ENCODE results near the gene PATE3.

PATE3 gene, protein sequence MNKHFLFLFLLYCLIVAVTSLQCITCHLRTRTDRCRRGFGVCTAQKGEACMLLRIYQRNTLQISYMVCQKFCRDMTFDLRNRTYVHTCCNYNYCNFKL

DNA sequence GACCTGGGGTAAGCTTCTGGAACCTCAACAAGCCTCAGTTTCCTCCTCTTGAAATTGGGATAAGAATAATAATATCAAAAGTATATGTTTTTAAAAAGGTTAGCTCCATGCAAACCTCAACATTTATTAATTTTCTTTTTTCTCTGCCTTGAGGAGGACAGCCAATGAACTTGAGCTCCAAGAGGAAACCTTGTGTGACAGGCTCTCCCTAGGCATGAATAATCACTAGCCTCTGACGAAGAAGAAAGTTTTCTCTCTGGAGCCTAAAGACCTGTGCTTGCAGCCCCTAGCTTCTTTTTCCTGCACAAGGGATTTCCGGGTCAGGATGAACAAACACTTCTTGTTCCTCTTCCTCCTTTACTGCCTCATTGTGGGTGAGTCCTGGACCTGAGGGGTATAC, at the start of gene PATE3:
PATE3 (plus strand) TSS at position 301 of the 400 bp plus-strand sequence; CDS start at position 326, 25 bp downstream.
- DNase-seq (ENCODE audit: low spot score) = no peak

DNA sequence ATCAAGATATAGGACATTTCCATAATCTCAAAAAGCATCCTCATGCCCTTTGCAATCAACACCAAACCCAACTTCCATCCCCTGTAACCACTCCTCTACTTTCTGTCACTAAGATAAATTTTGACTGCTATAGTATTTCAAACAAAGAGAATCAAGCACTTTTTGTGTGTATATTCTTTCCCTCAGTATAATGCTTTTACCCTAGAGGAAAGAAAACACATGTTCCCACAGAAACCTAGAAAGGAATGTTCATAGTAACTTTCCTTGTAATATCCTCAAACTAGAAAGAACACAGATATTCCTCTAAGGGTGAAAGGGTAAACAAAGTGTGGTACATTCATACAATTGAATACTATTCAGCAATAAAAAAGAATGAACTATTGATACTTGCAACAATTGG, 47.3 kb upstream of the PATE3 start:
- no peak for DNase-seq (ENCODE audit: low spot score)

DNA sequence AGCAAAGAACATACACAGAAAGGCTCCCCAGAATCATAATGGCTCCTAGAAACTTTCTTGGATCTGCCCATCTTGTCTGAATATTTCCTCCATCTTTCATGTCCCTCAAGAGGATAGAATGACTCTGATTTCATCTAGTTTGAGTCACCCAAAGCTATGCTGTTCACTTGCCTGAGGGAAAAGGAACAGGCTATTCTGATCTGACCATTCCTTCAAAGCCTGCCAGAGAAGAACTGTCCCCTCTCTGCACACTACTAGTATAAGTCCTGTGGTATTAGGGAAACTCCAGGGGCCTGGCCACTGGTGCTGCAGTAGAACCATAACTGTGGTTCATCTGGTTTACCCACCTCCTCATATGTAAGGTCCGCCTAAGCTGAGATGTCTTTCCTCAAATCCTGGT, 44.2 kb upstream of the PATE3 start:
- DNase-seq (ENCODE audit: low spot score) = no peak

DNA sequence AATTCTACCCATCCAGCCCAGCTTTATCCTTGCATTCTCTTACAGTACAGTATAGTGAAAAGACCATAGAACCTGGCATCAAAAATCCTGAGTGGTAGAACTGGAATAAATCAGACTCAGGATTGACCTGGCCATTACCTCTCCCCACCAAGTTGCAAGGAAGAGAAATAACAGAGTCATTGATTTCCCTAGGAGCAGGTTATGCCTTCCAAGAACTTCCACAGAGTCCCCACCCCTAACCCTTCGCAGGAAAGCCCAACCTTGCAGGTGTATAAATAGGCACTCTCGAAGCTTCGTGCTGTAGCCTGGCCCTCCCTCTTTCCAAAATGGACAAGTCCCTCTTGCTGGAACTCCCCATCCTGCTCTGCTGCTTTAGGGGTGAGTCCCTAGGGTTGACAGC, 41.9 kb upstream of the PATE3 start, which contains the start of gene PATE1:
PATE1 (plus strand) TSS at position 301 of the 400 bp plus-strand sequence; CDS start at position 327, 26 bp downstream.
- no peak for DNase-seq (ENCODE audit: low spot score)

DNA sequence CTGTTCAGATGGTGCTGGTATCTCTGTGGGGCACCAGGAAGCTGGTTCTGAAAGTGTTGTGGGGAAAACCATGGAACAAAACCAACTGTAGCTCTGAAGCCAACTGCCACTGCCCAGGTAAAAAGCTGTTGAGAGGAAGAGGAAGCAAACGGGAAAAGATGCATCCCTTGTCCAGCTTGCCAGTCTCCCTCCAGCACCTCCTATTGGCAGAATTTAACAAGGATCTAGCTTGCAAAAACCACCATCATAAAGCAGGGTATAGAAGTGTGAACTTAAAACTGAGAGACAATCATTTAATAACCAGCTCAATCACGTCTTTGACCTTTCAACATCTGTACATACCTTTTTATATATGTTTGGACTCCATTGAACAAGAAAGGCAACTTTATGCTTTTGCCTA, 37.3 kb upstream of the PATE3 start:
- DNase-seq (ENCODE audit: low spot score) = no peak

DNA sequence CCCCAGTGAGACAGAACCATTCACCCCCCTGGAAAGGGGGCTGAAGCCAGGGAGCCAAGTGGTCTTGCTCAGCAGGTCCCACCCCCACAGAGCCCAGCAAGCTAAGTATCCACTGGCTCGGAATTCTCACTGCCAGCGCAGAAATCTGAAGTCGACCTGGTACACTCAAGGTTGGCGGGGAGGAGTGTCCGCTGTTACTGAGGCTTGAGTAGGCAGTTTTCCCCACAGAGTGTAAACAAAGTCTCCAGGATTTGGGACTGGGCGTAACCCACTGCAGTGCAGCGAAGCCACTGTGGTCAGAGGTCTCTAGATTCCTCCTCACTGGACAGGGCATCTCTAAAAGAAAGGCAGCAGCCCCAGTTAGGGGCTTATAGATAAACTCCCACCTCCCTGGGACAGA, 31.9 kb upstream of the PATE3 start:
- DNase-seq (ENCODE audit: low spot score) = no peak

DNA sequence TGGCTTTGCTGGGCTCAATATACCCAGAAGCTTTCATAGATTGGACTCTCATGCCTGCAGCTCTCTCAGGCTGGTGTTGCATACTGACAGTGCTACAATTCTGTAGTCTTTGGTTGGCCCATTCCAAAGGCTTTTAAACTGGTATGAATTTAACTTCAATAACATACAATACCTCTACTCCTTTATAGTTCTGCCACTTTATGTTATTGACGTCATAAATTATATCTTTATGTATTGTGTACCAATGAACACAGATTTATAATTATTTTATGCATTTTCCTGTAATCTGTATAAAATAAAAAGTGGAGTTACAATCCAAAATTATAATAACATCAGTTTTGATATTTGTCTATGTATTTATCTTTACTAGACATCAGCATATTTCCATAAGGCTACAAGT, 25.5 kb upstream of the PATE3 start:
- DNase-seq (ENCODE audit: low spot score) = no peak

DNA sequence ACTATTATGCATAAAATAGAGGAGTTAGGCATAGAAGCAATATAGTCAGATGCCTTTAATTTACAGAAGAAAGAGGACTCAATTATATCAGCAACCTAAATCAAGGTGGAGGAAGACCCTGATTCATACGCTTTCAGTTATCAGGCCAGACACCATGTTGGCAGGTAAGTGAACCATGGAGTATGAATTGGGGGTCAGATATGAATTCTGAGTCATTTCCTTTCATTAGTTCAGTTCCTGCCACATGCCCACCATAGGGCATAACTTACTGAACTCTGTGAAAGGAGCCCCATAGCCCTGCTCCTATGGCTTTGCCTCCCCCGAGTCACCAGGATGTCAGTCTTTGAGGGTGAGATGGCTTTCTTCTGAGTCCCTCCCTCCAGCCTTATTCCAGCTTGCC, 24.4 kb upstream of the PATE3 start:
- no peak for DNase-seq (ENCODE audit: low spot score)

DNA sequence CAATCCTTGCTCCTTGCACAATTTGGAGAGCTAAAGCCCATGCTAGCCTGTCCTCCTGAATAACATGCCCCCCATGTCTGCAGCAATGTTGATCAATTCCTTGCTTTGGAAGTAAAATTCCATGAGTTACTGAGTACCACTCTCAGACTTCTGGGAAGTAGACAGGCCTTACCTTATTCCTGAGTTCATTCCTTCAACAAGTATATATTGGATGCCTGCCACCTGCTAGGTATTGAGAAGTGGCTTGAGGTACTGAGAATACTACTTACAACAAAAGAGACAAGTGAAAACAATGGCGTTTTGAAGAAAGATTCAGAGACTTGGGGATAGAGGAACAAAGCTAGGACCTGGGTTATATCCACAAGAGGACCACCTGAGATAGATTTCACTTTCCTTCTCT, 21.7 kb upstream of the PATE3 start:
- no peak for DNase-seq (ENCODE audit: low spot score)

DNA sequence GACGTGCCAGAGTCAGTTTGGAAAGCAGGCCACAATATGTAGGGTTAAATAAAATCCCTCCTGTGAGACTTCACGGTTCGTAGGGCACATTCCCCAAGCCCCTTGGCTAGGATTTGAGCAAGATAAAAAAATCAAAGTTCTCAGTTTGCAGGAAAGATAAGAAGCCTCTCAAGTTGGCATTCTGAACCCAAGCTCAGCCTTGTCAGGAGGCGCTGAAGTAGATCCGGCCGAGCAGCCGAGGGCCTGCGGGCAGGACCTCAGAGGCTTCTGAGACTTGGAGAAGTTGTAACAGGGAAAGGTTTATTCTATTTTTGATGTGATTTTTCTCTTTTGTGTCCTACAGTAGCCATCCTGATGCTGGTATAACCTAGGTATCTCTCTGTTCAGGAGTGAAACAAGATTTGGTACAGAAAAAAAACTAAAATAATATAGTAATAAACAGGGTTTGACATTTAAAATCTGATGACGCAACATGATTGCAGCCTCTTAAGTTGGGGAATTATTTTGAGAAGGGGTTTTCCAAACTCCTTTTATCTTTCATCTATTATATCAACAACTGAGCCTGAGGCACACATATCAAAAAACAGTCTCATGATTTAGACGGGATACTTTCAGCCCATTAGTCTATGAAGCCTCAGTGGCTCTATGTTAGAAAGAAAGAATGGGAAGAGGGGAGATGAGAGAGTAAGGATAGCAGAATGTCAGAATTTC, 19.4 kb upstream of the PATE3 start:
- no peak for DNase-seq (ENCODE audit: low spot score)

DNA sequence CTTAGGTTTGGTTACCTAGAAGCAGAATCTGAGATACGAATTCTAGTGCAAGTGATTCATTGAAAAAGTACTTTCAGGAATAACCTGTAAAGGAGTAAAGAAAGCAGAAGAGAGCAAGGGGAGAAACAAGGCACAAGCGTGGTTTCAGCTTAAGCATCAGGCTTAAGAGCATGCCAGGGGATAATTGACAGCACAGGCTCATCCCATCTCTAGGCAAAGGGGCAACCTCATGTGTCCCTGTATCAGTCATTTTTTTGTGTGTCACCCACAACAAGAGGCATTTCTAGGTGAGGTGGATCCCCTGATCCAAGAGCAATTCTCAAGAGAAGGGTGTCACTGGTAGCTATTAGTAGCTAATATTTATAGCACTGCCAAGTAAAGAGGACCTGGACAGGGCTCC, 17.3 kb upstream of the PATE3 start:
- DNase-seq (ENCODE audit: low spot score) = no peak

DNA sequence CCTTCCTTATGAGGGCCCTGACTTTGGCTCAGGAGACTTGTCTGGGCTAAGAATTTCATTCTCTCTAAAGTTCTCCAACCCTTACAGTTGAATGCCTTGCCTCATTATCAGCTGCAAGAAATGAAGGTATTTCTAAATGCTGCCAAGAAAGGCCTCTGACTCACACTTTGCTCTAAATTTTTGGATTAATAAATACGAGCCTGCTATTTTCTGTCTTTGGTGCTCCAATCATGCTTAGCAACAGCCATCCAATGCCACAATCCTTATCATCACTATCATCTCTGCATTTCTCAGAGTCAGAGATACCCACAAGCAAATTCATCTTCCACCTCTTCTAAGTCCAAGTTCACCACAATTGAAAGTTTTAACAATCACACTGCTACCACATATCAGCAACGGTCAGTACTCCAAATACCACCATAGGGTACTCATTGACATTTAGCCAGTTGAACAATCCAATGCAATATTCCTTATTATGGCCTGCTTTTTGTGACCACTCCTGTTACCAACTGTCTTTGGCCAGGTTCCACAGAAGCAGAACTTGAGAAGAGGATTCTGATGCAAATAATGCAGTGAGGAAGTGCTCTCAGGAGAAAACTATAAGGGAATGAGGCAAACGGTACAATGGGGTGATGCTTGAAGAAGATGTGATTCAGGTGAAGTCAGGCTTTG, 15.0 kb upstream of the PATE3 start:
- no peak for DNase-seq (ENCODE audit: low spot score)

DNA sequence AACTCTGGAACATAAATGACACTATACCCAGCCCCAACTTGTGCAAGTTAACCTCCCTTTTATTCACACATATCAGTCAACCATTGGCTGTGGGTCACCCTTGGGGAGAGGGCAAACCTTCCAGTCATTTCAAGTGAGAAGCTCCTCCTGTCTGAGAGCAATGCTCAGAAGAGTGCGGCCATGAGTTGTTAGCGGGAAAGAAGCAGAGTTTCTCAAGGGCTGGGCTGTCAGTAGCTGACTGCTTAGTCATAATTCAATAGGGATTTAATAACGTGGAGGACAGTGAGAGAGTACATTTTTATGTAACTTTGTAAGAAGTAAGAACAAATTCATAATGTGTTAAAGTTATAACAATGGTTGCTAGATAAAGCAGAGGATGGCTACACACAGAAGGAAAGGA, 14.4 kb upstream of the PATE3 start:
- no peak for DNase-seq (ENCODE audit: low spot score)

DNA sequence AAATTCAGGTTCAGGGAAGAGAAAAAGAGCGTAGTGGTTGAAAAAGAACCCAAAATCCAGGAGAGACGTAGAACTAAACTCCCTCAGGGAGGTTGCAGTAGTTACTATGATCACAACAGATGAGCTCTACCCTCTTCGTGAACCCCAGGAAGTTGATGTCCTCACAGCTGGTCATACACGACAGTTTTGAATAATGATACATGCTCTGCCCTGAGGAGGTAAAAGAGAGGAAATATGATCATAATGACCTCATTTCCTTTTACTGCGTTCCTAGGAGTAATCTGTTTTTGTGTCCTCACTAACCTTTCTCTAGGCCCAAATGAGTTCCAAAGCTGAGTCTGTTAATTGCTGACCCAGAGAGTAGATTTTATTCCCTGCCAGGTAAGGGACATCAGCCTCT, 10.6 kb upstream of the PATE3 start:
- no peak for DNase-seq (ENCODE audit: low spot score)

DNA sequence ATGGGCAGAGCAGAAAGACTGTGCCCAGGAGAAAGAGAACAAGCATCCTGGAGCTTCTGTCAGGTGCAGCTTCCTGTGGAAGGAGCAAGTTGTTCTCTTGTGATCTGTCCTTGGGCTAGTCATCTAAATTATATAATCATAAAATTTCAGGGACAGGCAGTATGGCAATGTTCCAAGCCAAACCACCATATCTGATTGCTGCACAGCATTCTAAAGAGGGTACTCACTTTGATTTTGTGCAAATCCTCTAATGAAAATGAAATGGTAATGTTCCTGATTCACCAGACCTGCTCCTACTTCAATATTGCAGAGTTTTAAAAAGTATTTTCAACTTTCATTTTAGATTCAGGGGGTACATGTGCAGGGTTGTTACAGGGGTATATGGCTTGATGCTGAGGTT, 9.2 kb upstream of the PATE3 start, which contains the start of gene PATE2:
PATE2 (minus strand) TSS at position 101 of the 400 bp plus-strand sequence; CDS start at position 46, 55 bp downstream.
- DNase-seq (ENCODE audit: low spot score) = no peak

DNA sequence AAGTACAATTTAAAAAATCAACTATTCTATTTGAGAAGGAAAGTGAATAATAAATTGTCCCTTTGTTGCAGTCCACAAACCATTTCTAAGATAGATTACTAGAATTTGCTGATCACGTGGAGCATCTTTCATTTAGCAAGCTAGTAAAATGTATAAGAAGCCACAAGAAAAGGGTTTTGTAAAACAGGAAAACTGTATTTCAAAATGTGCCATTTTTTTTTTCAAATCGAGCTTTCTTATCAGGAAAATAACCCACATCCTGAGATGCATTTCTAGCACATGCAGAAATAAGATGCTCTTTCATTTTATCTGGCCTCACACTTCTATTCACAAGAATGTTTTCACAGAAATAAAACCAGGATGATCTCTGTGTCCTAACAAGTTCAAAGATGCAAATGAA, 3.2 kb upstream of the PATE3 start:
- DNase-seq (ENCODE audit: low spot score) = no peak

DNA sequence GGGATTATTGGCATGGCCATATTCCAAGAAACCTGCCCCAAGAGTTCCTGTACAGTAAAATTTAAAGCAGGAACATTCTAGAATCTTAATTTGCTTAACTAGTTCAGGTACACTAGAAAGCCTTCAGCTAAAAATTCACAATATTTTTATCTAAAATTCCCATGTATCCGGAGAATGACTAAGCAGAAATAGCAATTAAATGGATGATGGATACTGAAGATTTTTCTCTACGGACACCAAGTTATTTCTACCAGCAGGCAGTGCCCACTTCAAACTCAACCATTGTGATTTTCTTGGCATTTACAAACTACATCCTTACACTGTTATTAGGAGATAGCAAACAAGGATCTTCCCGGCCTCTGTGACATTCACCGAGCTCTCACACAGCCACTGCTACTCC, 2.9 kb downstream of the PATE3 start:
- no peak for DNase-seq (ENCODE audit: low spot score)

DNA sequence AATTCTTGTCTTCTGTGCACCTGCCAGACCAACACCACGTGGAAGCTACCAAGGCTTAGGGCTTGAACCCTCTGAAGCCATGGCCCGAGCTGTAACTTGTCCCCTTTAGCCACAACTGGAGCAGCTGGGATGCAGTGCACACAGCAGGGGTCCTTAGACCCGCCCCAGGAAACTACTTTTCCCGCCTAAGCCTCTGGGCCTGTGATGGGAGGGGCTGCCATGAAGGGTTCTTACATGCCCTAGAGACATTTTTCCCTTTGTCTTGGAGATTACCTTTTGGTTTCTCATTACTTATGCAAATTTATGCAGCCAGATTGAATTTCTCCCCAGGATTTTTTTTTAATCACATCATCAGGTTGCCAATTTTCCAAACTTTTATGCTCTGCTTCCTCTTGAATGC, 9.7 kb downstream of the PATE3 start:
- no peak for DNase-seq (ENCODE audit: low spot score)

DNA sequence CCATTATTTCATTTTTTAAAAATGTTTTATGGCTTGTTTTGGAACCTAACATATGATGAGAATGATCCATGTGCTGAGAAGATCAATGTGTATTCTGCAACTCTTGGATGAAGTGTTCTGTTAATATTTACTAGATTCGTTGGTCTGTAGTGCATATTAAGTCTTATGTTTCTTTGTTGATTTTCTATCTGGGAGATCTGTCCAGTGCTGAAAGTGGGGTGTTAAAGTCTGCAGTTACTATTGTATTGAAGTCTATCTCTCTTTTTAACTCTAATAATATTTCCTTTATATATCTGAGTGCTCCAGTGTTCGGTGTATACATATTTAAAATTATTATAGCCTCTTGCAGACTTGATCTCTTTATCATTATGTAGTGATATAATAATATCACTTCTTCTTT, 11.9 kb downstream of the PATE3 start:
- DNase-seq (ENCODE audit: low spot score) = no peak

DNA sequence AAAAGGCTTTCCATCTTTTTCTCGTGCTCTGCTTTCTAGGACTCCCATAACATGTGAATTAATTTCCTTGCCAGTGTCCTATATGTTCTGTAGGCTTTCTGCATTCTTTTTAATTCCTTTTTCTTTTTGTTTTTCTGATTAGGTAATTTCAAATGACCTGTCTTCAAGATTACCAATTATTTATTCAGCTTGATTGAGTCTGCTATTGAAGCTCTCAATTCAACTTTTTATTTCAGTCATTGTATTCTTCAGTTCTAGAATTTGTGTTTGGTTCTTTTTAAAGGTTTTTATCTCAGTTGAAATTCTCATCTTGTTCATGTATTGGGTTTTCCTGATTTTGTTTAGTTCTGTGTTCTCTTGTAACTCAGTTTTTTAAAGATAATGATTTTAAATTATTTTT, 14.5 kb downstream of the PATE3 start:
- DNase-seq (ENCODE audit: low spot score) = no peak

DNA sequence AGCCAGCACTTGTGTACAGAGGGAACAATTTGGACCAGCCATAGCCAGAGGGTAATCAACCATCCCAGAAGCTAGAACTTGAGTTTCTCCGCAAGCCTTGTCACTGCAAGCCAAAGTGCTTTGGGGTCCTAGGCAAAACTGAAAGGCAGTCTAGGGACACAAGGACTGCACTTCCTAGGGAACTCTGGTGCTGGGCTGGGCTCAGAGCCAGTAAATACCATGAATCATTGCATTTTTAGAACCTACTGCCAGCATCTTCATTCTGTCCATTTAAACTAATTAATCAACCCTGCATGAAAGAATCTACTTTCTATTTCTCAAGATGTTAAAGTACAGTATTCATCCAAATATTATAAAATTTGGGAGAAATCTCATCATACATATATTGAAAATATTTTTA, 20.0 kb downstream of the PATE3 start:
- DNase-seq (ENCODE audit: low spot score) = no peak

DNA sequence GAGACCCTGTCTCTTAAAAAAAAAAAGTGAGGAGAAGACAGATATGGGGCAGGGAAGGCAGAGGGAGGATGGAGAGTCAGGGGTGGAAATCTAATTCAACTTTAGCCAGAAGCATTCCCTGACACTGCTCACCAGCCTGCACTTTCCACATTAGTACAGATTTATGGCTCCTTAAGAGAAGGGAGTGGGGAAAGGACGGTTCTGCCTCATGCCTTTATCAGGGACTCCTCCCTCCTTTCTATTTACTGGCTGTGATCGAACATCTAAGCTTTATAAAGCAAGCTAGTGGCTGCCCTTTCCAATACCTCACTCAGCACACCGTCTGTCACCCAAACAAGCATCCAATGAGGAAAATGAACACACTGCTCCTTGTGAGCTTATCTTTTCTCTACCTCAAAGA, 45.1 kb downstream of the PATE3 start, which contains the start of gene PATE4:
PATE4 (plus strand) TSS at position 301 of the 400 bp plus-strand sequence; CDS start at position 345, 44 bp downstream.
- DNase-seq (ENCODE audit: low spot score) = no peak

DNA sequence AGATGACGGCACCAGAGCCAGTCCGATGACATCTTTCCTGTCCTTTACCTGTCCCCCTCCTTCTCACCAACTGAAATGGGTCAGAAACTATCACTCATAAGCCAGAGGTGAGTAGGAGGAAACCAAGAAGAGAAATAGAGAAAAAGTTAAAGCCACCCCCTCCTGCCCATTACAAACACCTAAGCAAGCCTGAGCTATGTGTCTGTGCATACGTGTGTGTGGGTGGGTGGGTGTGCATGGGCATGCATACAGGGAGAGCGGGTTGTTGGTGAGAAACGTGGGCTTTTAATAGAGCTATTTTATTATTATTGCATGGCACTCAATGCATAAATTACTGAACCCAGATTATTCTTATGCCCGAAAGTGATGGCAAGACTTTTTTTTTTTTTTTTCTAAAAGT, 47.8 kb downstream of the PATE3 start:
- DNase-seq (ENCODE audit: low spot score) = no peak
